ENCODE measurements around the gene MIPEP. TPM values are rescaled to one million over a fixed set of nuclear protein-coding genes. Genes with fewer than 3 reads are reported as not detected.

The MIPEP gene
- total and polyA plus RNA-seq, 10 of the 15 experiments (the other 5 are each of a cell fraction or from before 2014, with no cell fraction given): 15.6 to 56.2 (median 29.8) TPM

DNA sequence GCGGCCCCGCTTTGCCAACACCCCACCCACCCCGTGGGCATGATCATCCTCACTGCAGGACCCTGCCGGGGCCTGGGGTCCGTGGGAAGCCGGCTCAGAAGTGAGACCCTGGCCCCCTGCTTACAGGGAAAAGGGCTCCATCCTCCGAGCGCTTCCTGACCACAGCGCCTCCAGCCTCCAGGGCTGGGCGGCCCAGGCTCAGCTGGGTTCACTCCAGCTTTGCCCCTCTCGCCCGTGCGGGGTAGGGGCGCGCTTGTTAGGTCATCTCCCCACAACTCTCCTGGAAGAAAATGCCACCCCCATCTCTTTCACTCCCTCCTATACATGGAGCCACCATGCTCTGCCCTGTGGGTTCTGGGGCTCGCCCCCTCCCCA is 14.7 kb upstream of the MIPEP start:
- H4K20me1 ChIP-seq (ENCODE audit: control insufficient read depth, insufficient read depth): no peaks in the 10 kb centered on the region
- H3K4me3 ChIP-seq: no peak overlapping the region
- no peaks in the 10 kb centered on the region for H3K36me3 ChIP-seq (ENCODE audit: control insufficient read depth in 2 of 2, insufficient read depth in 2 of 2, low read length in 1 of 2)
- FAIRE-seq (no peak), DNase-seq (ENCODE audit: low read depth, low spot score) (no peak), ATAC-seq (no peak)
- SMC1A ChIA-PET (ENCODE audit: uncharacterized antibody, unreplicated experiment): no interaction called here
- H2AFZ ChIP-seq (ENCODE audit: control insufficient read depth, low read depth, low read length): no peak overlapping the region
- H3K27me3 ChIP-seq (replicated peaks in 1 of 2; ENCODE audit: control insufficient read depth in 2 of 2, insufficient read depth in 2 of 2, low read length in 1 of 2): peaks cover 0 to 11% of the 10 kb centered on the region in 2 experiments; a peak in 2 of 4 replicates
- no TSS peak for BruUV-seq (replicated peaks)
- CTCF ChIA-PET: interaction anchor here (1.9 kb wide), 1 partner anchor 14 kb away, joined by 5 read pairs; the partner anchor contains the start of gene MIPEP
- H3K79me2 ChIP-seq (ENCODE audit: control insufficient read depth, insufficient read depth, low read length): no peaks in the 10 kb centered on the region
- RAD21 ChIA-PET (ENCODE audit: unreplicated experiment): no interaction called here
- POLR2A ChIA-PET: no interaction called here
- intact Hi-C loops (cut with micrococcal nuclease; ENCODE audit: unreplicated experiment) (no loop called here), in situ Hi-C loops (cut with MboI) (no loop called here)
- no peak overlapping the region for H3K9ac ChIP-seq (ENCODE audit: control insufficient read depth, insufficient read depth, low read length)
- no peaks in the 10 kb centered on the region for H3K9me3 ChIP-seq (replicated peaks; ENCODE audit: control insufficient read depth, insufficient read depth, low read length)
- no peak overlapping the region for H3K27ac ChIP-seq (ENCODE audit: control insufficient read depth, insufficient read depth)
- WGBS (ENCODE audit: insufficient coverage, insufficient replicate concordance, low lambda C conversion rate, missing lambda C conversion rate): 66% methylated on average over 15 of the region's 16 CpGs
- no peaks in the 10 kb centered on the region for H3K4me1 ChIP-seq (ENCODE audit: control insufficient read depth, insufficient read depth, low read length)
- H3K4me2 ChIP-seq (ENCODE audit: control insufficient read depth, insufficient read depth): no peak overlapping the region
- TF ChIP-seq LARP7 (IDR thresholded peaks at IDR 0.05) (no peak), SIX5 (IDR thresholded peaks at IDR 0.05; ENCODE audit: low read depth, low read length, severe bottlenecking) (no peak), EP300 (IDR thresholded peaks at IDR 0.05; ENCODE audit: borderline replicate concordance in 1 of 2, control insufficient read depth in 1 of 2, low read depth in 2 of 2, low read length in 2 of 2) (no peak), TCF12 (IDR thresholded peaks at IDR 0.05; ENCODE audit: low read depth, low read length) (no peak), SP1 (IDR thresholded peaks at IDR 0.05; ENCODE audit: low read depth, low read length) (no peak), EZH2 (IDR thresholded peaks at IDR 0.05; ENCODE audit: borderline replicate concordance, control insufficient read depth, low read depth, low read length) (no peak), STAT1 (conservative IDR thresholded peaks at IDR 0.05) (no peak), ZNF622 (IDR thresholded peaks at IDR 0.05) (no peak), HDGF (IDR thresholded peaks at IDR 0.05) (no peak), POLR2AphosphoS5 (IDR thresholded peaks at IDR 0.05; ENCODE audit: low read length) (no peak), ZNF274 (IDR thresholded peaks at IDR 0.05; ENCODE audit: insufficient read depth, insufficient read length) (no peak)

All from GM12878 (cell line).